Measurements from ENCODE around the gene KCNIP3.

The KCNIP3 gene

DNA sequence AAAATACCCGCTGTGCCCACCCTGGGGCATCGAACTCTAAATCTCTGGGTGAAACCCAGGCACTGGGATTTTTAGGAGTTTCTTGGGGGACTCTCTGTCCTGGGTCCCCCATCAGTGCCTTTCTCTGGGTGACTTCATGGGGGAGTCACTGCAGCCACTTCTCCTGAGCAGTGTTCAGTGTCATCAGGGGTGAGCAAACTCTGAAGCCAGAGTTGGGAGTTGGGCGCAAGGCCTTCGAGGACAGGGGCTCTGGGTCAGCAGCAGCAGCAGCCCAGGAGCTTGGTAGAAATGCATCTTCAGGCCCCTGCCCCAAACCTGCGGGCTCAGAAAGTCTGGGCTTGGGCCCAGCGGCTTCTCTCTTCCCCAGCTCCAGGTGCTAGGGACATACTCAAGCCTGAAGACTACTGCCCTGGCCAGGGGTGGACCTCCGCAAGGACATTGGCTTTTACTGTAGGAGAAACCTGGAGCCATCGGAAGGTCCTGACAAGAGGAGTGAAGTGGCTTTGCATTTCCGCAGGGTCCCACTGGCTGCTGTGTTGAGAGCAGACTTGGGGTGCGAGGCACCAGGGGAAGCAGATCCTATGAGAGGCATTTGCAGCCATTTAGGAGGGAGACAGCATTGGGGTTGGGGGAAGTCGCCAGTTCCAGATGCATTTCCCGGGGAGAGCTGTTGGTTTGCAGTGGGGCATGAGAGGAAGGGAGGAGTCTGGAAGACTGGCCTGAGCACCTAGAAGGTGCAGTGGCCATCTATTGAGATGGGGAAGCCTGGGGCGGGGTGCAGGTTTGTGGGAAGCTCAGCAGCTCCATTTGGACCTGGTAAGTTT is 53.8 kb downstream of the KCNIP3 start:
- TF ChIP-seq, protein P1, sequence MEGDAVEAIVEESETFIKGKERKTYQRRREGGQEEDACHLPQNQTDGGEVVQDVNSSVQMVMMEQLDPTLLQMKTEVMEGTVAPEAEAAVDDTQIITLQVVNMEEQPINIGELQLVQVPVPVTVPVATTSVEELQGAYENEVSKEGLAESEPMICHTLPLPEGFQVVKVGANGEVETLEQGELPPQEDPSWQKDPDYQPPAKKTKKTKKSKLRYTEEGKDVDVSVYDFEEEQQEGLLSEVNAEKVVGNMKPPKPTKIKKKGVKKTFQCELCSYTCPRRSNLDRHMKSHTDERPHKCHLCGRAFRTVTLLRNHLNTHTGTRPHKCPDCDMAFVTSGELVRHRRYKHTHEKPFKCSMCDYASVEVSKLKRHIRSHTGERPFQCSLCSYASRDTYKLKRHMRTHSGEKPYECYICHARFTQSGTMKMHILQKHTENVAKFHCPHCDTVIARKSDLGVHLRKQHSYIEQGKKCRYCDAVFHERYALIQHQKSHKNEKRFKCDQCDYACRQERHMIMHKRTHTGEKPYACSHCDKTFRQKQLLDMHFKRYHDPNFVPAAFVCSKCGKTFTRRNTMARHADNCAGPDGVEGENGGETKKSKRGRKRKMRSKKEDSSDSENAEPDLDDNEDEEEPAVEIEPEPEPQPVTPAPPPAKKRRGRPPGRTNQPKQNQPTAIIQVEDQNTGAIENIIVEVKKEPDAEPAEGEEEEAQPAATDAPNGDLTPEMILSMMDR (IDR thresholded peaks at IDR 0.05): no peak

DNA sequence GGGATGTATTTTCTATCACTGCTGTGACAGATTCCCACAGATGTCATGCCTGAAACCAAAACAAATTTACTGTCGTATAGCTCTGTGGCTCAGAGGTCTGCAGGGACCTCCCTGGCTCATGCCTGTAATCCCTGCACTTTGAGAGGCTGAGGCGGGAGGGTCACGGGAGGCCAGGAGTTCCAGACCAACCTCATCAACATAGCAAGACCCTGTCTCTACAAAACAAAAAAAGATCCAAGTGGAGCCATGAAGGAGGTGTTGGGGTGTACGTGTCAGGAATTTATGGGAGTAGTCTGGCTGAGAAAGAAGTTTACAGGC is 54.4 kb downstream of the KCNIP3 start:
- TF ChIP-seq, protein P1 (IDR thresholded peaks at IDR 0.05): no peak

DNA sequence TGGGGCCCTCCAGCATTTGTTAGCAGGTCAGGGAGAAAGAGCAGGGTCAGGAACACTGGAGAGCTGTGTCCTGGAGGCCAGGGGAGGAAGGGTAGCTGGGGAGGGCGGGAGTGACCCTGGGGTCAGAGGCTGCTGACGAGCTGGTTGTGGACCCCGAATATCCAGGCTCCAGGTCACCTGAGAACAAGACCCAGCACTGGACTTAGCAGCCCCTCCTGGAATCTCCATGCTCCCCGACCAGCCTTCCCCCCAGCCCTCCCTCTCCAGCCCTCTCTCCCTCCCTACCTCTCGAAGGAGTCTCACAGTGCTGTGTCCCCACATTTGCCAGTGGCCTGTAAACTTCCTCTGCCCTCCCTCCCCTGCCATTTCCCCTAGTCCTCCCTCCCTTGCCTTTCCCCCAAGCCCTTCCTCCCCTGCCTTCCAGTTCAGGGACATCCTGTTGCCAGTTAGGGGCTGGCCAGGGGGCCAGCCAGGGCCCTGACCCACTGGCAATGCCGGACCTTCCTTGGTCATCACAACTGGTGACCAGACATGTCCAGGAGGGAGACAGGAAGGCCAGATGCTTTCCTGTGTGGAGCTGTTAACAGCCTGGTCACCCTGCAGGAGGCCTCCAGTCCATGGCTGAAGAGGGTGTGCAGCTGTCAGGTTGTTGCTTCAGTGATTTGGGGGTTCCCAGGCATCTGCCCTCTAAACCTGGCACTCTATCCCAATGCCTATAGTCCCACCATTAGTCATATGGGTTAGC is 55.3 kb downstream of the KCNIP3 start:
- TF ChIP-seq, protein P1 (IDR thresholded peaks at IDR 0.05): no peak

DNA sequence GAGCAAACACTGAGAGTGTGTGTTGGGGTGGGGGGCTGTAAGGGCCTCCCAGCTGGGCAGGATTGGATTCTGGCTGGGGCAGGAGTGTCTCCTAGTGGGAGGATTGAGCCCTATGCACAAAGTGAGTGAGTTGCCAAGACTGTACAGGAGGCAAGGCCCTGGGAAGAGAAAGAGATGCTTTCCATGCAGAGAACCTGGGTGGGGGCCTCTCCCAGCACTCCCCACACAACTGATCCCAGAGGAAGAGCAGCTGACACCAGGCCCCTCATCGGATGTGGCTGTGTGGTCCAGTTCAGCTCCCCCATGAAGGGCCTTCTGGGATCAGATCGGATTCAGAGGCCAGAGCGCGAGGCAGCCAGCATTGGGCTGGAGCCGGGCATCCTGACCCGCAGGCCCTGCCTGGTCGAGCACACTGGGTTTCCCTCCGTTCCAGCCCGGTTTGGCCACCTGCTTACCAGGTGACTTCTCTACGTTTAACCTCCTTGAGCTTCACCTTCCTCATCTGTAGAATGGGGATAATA is 56.0 kb downstream of the KCNIP3 start:
- TF ChIP-seq, protein P1 (IDR thresholded peaks at IDR 0.05): no peak

DNA sequence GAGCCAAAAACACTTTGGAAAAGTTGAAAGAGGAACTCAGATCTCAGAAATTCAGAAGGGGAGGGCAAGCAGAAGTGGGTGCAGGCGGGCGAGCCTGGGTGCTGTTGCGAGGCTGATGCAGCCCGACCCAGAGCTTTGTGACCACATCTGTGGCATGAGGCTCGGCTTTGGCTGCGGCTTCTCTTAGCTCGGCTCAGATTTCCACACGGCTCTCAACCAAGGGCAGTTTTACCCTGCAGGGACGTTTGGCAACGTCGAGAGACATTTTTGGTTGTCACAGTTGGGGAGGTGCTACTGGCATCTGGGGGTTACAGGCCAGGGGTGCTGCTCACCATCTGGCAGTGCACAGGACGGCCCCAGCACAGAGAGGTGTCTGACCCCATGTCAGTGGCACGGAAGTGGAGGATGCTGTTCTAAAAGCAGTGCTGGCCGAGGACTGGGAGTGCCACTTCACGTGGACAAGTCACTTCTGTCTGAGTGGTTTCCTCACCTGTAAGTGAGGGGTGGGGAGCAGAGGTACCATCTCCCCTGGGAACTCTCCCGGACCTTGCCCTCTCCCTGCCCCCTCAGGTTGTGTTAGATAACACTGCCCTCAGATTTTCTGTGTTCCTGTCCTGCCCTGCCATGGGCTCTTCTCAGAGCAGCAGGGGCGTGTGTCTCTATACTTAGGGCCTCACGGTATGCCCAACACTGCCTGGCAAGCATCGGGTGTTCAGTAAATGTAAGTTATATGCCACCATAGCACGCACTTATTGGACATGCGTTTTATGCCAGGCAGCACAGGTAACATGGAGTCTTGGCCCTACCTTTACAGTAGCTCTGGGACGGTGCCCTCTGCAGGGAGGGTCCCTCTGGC is 56.7 kb downstream of the KCNIP3 start:
- TF ChIP-seq, protein P1 (IDR thresholded peaks at IDR 0.05): no peak

DNA sequence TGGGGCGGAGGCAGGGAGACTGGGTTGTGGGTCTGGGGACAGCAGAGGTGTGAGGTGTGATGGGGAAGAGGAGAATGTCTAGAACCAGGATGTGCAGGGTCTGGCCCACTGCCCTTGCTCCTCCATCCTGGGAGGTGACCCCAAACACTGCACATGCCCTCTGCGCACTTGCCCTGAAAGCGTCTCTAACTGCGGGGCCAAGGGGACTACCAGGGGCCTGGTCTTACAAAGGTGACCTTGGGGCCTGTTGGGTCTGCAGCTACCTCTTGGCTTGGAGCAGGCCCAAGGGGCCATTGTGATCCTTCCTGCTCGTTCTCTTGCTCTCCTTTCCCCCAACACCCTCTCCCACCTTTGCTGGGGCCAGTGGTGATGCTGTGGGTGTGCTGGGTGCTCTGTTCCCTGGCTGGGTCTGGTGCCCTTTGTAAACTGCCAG is 57.3 kb downstream of the KCNIP3 start:
- TF ChIP-seq, protein P1 (IDR thresholded peaks at IDR 0.05): no peak

DNA sequence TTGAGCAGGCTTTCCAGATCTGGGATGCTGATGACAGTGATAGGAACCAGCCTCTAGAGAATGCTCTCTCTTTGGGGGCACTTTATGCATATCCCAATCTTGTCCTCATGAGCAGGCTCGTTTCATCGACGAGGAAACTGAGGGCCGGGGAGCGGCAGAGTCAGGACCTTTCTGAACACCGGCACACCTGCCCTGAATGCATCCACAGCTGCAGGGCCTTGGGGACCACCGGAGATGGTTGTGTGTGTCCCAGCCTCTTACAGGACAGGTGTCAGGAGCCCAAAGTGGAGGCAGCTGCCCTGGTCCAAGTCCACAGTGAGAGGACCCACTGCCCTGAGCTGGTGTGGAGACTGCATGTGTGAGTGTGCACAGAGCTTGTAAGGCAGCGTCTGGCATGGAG is 57.8 kb downstream of the KCNIP3 start:
- TF ChIP-seq, protein P1 (IDR thresholded peaks at IDR 0.05): no peak
